AG09319 (cell line): ENCODE results near the gene RUNX1.

ENCODE experiments used
- DNase-seq: peaks from one replicate; pipeline ENCODE4 v3.0.0-alpha.2; 2010; ENCODE audit warnings: low read depth; ENCODE audit errors: extremely low read depth
- TF ChIP-seq, protein P1 (sequence below): IDR thresholded peaks from 2 replicates; pipeline ENCODE4 v1.5.1; 2011; ENCODE audit warnings: low read depth, mild to moderate bottlenecking, inconsistent platforms, low read length, moderate library complexity

RUNX1 gene

DNA sequence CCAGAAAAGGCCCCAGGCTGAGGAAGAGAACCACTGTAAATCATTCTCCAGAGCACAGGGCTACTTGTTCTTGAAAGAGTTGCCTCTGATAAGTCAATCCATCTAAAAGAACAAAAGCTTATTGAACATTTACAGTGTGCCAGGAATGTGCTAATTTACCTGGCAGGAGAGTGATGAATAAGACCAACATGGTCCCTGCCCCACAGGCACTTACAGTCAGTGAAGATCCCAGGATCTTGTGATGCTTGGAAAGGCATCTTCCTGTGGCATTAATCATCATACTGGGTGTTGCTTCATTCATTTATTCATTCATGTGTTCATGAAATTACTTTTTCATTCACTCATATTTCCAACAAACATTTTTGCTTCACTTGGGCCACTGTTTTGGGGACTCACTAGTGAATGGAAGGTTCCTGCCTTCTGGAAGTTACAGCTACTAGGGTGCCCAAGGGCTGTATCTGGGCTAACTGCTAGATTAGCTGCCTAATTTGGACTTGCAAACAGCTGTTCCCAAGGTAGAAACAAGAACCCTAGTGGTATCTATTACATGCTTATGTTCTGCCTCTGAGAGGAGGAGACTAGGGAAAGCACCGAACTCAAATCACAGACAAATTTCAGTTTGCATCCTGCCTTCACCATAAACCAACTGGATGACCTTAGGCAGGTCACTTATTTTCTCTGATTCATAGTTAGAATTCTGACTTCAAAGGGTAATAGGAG is 246.8 kb downstream of the RUNX1 start:
- DNase-seq = no peak
- TF ChIP-seq, protein P1, sequence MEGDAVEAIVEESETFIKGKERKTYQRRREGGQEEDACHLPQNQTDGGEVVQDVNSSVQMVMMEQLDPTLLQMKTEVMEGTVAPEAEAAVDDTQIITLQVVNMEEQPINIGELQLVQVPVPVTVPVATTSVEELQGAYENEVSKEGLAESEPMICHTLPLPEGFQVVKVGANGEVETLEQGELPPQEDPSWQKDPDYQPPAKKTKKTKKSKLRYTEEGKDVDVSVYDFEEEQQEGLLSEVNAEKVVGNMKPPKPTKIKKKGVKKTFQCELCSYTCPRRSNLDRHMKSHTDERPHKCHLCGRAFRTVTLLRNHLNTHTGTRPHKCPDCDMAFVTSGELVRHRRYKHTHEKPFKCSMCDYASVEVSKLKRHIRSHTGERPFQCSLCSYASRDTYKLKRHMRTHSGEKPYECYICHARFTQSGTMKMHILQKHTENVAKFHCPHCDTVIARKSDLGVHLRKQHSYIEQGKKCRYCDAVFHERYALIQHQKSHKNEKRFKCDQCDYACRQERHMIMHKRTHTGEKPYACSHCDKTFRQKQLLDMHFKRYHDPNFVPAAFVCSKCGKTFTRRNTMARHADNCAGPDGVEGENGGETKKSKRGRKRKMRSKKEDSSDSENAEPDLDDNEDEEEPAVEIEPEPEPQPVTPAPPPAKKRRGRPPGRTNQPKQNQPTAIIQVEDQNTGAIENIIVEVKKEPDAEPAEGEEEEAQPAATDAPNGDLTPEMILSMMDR = no peak

DNA sequence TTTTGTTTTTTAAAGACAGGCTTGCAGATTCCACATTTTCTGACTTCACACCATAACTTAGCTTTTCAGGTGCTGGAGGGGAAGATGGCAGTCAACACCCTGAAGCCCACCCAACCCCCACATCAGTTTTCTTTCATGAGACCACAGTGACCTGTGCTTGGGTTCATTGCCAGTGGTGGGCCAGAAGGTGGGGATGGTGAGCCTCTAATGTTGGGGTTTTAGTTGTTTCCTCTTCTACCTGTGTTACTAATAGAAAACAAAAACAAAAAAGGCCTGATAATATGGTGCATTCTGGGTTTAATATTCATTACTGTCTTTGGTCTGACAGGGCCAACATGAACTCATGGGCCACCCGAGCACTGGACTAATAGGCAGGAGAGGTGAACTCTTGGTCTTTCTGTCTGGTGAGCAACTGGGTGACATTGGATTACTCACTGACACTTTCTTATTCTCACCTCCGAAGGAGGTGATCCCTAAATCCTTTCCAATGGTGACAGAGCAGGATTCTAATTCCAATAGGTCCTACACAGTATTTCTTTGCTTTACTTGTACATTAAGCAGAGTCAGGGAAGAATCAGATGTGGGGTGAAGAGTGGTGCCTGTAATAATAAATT is 247.5 kb downstream of the RUNX1 start:
- TF ChIP-seq, protein P1 = no peak; the same call in 1 of the 2 replicates
- no peak for DNase-seq

DNA sequence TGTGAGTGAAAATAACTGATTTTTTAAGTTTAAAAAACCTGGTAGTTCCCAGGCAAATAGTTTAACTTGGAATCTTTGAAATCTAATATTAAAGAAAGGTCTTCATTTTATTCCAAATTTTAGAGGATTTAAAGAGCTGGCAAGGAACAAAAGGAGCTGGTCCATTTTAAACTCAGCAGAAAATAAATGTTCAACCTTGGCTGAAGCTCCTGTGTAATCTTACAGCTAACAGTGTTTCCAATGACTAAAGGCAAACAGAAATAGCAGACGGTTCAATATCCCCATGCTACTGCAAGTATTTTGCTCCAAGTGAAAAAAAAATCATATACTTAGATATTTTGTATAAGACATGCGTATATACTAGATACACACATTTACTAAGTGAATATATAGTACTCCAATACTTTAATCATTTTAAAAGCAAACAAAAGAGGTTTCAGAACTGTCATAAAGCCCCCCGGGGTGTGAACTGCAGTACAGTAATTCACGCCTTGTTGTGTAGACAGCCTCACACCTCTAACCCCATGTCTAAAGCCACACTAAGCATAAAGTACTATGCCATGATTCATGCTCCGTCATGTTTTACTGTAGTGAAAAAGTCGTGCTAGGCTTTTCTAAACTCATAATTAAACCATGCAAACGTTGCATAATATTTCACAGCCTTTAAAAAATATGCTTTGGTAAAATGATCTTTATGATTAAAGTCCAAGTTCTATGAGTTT is 248.1 kb downstream of the RUNX1 start:
- TF ChIP-seq, protein P1 = no peak
- no peak for DNase-seq

DNA sequence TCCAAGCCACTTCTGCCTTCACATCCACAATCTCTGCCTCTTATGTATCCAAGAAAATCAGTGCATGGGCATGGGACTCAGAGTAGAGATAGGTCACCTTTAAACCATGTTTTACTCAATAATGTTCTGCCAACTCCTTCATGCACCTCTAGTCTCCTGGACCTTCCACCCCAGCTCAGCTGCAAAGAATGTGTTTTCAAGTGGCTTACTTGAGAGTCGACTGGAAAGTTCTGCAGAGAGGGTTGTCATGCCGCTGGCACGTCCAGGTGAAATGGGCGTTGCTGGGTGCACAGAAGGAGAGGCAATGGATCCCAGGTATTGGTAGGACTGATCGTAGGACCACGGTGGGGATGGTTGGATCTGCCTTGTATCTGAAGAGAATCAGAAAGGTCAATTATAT is 250.0 kb downstream of the RUNX1 start:
- DNase-seq = no peak
- TF ChIP-seq, protein P1 = no peak

DNA sequence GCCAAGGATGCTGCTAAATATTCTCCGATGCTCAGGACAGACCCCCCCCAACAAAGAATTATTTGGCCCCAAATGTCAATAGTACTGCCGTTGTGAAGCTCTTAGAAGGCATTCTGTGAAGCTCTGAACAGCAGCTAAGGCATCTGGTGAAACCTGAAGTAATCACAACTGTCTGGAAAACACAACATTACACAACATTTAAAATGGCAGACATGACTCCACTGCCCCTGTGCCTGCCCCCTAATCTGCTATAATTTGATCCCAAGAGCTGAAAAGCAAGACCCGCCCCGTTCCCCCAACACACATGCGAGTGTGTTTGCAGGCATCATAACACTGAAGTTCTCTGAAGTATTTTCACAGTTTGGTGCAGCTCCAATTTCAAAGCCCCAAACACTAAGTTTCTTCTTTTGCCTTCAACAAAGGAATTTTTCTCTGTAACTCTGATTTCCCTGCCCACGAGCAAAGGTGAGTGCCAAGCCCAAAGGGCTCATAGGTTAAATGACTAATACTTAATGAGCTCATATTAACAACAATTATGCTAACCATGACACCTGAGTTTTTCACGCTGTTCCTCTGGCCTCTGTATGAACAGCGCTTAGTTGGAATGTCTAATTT is 251.1 kb downstream of the RUNX1 start:
- DNase-seq = no peak
- TF ChIP-seq, protein P1 = no peak

DNA sequence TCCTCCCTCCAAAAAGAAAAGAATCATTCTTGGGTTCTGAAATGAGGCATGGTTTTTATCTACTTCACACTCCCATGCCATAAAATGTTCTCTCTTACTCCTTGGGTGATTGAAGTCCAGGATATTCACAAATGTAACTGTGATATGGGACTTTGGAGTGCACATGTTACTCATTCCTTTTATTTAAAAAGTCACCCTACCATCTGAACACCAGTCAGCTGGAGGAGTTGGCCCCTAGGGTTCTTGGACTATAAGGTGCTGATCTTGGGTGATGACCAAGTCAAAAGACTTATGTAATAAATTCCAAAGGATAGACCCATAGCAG is 251.9 kb downstream of the RUNX1 start:
- TF ChIP-seq, protein P1 = no peak
- DNase-seq = no peak
